GM19455 (cell line): ENCODE data around the gene KPNA1.
A peak's percentile ranks its signal among the peaks of the same experiment; 100 is the strongest.

Source experiments
- ATAC-seq: cut with Tn5 transposase; IDR thresholded peaks from one replicate; pipeline ENCODE4 v1.9.1; 2021; ENCODE audit not compliant: unreplicated experiment

KPNA1 gene

DNA sequence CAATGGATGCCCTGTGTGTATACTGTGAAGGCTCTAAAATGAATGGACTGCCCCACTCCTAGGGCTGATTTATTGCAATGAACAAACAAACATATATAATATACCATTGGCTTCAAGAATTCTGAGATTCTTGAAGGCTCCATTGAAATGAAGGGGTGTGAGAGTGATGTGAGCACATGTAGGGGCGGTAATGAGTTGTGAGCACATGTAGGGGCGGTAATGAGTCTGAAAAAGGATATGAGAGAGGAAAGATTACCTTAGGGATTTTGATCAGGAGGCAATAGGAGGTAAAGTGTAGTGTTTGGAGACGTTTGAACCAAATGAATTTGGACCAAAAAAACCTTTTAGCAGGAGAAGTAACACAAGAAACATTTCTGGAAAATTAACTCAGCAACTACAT, 127.0 kb downstream of the KPNA1 start:
- ATAC-seq, result no peak

DNA sequence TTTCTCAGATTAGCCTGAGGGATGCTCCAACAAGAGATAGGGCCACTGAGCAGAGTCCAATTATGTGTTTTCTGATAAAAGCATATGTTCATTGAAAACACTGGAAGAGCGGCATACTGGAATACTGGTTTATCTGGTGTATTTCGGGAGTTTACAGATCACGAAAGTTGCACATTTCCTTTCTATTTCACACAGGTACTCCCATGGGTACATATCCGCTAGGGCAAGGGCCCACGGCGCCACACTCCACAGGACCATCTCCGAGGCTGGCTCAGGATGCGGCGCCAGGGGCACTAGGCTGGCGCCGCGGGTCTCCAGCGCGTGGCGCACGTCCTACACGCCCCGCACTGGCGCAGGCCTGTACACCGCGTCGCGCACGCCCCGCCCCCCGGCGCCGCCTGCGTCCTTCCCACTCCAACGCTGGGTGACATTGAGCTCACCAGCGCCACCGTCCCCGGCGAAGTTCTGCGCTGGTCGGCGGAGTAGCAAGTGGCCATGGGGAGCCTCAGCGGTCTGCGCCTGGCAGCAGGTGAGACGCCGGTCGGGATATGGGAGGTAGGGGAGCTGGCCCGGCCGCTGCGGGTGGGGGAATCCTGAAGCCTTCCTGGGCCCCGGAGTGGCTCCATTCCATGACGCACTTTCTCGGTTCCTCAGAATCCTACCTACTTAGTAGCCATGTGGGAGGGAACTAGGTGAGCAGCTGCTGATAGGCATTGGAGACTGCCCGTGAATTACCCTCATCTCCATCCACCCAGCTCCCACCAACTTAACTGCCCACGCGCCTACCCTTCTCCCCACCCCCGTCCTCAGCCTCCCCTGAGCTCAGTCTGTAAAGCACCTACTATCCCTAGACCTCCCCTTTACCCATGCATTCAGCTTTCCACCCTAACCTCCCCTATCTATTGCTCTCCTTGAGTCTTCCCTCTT, 130.7 kb downstream of the KPNA1 start, which contains the start of gene FAM162A:
TSS of gene FAM162A (plus strand) at position 412 of the 927 bp plus-strand sequence. CDS start at position 496, 84 bp downstream.
- peak; percentile 92 for ATAC-seq

- peak; percentile 44 for ATAC-seq
These were observed 131.7 kb downstream of the KPNA1 start, which contains the start of gene MIX23 for GRCh38 chr3:122382888-122383666. MIX23 (minus strand) TSS chr3:122383231; CDS start chr3:122383224, 7 bp downstream.

GRCh38 chr3:122377975-122378374, 136.8 kb downstream of the KPNA1 start:
- ATAC-seq, result no peak

GRCh38 chr3:122374034-122374433, 140.7 kb downstream of the KPNA1 start:
- no peak for ATAC-seq
